8988T (cell line): Measurements from ENCODE around the gene RALA.
A peak's percentile ranks its signal among the peaks of the same experiment; 100 is the strongest.

Experiments used
- DNase-seq: peaks from one replicate; pipeline ENCODE4 v3.0.0; 2011

Gene RALA

DNA sequence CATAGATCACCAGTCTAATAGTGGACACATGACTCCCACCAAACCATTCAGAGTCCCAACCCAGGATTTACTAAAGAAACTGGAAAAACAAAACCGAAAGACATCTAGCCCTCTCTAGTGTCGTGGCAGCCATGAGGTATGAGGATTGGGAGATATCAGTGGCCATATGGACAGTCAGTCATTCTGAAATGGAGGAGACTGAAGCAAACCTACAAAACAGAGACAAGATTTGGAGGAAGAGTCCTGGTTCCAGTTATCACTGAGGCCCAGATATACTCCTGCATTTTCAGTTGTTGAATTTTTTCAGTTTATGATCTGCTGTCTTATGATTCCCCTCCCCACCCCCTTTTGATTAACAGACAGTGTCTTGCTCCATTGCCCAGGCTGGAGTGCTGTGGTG lies 9.1 kb upstream of the RALA start:
- no peak for DNase-seq

GRCh38 chr7:39615350-39615975 lies 7.9 kb upstream of the RALA start:
- no peak for DNase-seq

GRCh38 chr7:39616138-39616537 lies 7.2 kb upstream of the RALA start:
- no peak for DNase-seq

DNA sequence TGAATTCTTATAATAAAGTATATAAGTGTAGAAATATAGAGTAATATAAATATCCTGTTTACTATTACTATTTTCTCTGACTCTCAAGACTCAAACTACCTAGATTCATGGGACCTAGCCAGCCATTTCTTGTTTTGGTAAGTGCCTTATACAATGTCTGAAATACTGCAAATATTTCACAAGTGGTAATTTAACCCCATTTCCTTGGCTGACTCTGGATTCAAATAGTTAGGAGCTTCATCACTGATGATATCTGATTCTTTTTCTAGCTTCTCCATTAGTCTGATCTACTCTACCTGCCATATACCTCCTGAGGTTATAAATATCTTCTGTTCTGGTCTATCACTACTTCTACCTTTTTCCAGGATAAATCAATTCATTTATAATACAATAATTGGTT lies 6.4 kb upstream of the RALA start:
- DNase-seq: no peak

DNA sequence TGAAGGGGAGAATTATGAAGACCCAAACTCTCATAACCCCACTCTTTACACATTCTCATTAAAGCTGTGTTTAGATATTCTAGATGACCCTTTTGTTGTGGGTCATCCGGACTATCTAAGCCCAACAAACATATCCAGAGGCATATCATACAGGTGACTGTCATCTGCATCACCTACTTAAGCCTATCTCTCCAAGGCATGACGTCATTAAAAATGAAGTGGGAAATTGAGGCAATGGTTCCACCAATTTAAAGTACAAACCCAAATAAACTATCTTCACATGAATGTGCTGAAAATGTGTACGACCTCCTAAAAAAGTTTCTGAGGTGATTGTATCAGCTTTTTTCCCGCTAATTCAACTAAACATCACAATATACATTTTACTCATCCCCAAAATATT lies 4.5 kb upstream of the RALA start:
- no peak for DNase-seq

DNA sequence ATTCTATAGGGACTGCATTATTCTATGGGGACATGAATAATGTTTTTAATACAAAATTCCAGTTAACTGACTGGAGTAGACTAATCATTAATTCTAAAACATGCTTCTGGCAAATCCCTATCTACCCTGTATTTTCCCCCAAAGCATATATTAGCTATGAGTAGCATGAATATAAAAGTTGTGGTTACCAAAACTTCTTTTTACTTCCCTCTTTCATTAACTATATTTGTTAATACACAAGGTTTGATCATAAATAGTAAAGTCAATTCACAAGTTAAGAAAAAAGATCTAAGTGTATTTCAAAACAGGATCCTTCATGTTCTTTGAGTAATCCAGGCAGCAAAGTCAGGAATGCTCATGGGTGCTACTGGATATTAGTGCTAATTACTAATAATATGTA lies 2.9 kb upstream of the RALA start:
- no peak for DNase-seq

- no peak for DNase-seq
Observed at GRCh38 chr7:39621261-39621660, 2.1 kb upstream of the RALA start.

- no peak for DNase-seq
Observed at GRCh38 chr7:39621784-39622411, 1.5 kb upstream of the RALA start.

DNA sequence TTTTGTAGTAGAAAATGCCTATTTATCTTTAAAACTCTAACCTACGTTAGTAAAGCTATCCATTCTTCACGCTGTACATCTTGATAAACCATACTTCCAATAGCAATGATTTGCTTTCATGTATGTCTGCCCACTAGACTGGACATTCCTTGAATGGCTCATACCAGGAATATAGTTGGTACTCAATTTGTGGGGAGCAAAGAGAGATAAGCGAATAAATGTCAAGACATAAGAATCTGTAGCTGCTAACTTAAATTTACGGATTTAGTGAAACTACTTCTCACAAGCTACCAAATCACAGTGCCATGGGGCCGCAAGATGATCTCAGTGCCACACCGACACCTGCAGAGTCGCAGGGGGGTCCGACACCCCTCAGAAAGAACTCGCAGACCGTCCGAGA lies 763 bp upstream of the RALA start:
- no peak for DNase-seq

DNA sequence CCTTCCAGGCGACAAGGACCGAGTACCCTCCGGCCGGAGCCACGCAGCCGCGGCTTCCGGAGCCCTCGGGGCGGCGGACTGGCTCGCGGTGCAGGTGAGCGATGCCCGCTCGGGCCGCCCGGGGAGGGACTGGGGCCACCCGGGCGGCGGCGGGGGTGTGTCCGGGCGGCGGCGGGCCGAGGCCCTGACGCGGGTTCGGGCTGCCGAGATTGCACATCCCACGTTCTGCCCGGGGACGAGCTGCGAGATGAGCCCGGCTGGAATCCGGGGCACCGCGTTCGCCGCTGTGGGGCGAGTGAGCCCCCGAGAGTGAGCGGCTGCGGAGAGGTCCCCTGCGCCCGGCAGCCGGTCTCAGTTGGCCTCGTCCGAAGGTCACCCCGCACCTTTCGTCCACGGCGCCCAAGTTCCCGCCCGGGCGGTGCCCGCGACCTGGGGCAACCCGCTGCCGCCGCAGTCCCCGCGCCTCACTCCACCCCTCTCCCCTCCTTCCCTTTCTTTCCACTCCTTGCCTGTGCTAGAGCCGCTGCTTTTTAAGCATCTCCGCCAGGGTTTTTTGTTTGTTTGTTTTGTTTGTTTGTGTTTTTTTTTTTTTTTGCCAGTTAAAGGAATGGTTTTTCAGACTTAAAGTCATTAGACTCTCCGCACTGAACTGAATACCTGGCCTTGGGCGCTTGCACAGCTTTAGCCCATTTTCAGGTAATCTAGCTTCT lies 515 bp downstream of the RALA start:
- peak; percentile 41 for DNase-seq

- no peak for DNase-seq
Observed at GRCh38 chr7:39624442-39624807, 1.1 kb downstream of the RALA start.

- DNase-seq: no peak
Observed at GRCh38 chr7:39624935-39625694, 1.7 kb downstream of the RALA start.

DNA sequence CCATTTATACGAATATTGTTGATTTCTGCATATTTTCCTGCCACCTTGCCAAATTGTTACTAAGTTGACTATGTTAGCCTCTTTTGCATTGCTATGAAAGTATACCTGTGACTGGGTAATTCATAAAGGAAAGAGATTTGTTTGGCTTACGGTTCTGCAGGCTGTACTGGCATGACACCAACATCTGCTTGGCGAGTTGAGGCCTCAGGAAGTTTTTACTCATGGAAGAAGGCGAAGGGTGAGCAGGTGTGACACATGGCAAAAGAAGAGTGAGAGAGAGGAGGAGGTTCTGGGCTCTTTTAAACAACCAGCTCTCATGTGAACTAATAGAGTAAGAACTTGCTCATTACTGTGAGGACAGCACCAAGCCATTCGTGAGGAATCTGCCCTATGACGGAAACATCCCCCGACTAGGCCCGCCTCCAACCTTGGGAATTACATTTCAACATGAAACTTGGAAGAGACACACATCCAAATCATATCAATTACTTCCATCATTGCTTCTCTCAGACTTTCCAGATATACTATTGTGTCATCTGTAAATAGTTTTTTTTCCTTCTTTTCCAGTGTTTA lies 8.4 kb downstream of the RALA start:
- DNase-seq: no peak

DNA sequence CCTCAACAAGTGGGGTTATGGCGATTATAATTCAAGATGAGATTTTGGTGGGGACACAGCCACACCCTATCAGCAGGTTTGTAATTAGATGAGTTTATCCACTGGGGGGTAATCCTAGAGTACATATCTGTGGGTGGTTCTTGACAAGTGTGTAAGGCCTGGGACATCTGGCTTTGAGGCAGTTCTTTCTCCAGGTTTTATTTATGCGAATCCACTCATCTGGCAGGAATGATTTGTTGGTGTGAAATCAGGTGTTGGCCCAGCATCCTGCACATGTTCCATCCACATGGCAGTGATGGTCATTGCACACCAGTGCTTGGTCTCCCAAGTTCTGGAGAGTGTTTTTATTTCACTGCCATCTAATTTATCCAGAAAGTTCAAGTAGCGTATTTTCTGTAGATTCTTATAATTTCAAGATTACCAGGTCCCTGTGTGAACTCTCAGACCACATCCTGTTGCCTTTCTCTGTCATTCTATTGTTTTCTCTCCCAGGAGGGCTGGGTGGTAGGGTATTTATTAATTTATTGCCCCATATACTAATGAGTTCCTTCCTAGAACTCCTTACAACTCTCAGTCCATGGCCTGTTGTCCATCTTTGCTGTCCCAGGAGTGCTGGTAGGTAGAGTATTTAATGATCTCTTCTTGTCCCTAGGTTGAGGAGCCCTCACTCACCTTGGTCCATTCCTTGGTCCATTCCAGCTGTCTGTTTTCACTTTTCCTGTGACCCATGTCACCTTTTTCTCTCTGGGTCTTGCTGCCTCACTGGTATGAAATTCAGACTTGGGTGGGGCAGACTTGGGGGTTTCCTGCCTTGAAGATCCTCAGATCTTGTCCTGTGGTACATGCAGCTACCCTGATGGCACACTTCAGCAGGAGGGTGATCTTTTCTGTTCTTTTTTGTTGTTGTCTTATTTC lies 10.4 kb downstream of the RALA start:
- DNase-seq: no peak

DNA sequence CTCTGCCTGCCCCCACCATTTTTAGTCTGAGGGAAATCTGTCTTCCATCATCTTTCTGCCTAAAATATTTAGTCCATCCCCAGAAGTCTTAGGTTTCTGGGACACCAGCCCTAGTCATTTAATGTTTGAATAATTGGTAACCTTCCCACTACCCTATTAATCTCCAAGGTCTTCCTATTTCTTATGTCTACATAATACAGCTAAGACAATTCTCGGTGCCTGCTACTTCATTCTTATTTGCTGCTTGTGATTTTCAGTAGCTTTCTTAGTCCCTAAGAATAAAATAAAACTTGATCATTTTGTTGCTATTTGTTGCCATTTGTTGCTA lies 11.1 kb downstream of the RALA start:
- no peak for DNase-seq

DNA sequence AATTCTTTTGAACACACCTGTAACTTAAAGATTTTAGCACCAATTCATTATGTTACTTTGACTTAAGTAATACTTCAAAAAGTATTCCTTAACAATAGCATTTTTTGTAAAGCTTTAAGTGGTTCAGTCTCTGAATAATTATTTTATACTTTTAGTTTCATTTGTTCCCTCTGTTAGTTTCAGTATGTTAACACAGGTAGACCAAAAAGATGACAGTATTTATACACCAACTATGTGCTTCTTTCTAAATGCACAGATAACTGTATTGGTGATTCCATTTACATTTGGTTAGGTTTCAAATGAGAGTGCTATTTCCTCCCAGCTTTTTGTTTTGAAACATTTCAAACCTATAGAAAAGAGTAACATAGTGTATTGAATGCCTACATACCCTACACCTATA lies 14.0 kb downstream of the RALA start:
- DNase-seq: no peak

GRCh38 chr7:39637963-39638485 lies 14.7 kb downstream of the RALA start:
- no peak for DNase-seq

DNA sequence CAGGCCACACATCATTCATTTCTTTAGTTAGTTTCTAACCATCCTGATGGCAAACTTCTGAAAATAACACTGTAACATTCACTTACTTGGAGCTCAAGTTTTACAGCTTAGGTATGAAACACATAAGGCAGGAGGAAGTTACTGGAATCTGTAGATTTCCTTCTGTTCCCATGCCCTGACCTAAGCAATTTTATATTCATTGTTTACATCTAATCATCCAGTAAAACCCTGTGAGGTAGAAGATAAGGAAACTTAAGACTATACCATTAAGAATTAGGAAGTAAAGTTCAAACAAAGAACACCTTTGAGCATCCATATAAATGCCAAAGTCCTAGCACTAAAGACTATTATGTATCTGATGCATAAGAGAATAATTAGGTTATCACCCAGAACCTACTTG lies 19.5 kb downstream of the RALA start:
- no peak for DNase-seq

DNA sequence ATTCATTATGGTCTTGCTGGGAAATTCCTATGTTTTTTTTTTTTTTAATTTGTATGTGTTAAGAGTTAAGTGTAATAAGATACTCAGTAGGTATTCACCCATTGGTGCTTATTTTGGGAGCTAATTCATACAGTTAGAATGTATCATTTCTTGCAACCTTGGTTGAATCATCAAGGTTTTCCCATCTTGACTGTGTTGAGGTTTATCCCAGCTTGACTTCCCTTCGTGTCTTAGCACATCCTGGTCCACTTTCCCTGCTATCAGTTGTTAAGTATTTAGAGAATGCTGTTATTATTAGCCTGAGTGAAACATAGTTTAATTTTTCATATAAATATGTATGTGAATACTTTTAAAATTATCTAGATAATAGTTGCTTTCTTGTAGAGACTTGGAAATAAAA lies 20.8 kb downstream of the RALA start:
- DNase-seq: no peak

GRCh38 chr7:39645482-39646407 lies 22.4 kb downstream of the RALA start:
- no peak for DNase-seq

GRCh38 chr7:39647816-39648215 lies 24.4 kb downstream of the RALA start:
- no peak for DNase-seq
